DOHH2 (cell line): ENCODE measurements around the gene ADCY1.

Experiments used
- EZH2phosphoT487 ChIP-seq: fragments of 200-600 bp; sonication (generic); IDR thresholded peaks from 2 replicates; pipeline ENCODE4 v1.6.1; 2017; ENCODE audit warnings: borderline replicate concordance, mild to moderate bottlenecking, antibody characterized with exemption, low read length, moderate library complexity, mixed read lengths
- TF ChIP-seq, protein P1 (sequence below): fragments of 200-600 bp; sonication (generic); IDR thresholded peaks from one replicate; pipeline ENCODE4 v1.5.1; 2014; ENCODE audit warnings: antibody characterized with exemption, mild to moderate bottlenecking, low read depth, low read length; ENCODE audit not compliant: poor library complexity, severe bottlenecking

DNA sequence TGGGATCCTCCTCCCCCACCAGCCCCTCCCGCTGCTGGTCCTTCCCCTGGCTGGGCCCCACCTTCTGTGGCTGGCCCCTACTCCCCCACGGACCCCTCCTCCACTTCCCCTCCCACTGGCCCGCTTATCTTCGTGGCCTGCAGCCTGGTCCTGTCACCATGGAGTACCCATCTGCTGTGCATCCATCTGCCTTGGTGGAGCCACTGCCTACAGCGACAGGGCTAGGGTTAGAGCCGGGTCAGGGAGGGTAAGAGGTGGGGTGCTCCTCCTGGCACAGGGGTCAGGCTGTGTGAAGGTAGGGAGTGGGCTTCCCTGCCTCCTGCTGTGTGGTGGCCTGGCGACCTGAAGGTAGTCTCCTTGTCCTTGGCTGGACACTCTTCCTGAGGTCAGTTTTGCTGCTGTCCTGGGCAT, 5.2 kb downstream of the ADCY1 start:
- TF ChIP-seq, protein P1, sequence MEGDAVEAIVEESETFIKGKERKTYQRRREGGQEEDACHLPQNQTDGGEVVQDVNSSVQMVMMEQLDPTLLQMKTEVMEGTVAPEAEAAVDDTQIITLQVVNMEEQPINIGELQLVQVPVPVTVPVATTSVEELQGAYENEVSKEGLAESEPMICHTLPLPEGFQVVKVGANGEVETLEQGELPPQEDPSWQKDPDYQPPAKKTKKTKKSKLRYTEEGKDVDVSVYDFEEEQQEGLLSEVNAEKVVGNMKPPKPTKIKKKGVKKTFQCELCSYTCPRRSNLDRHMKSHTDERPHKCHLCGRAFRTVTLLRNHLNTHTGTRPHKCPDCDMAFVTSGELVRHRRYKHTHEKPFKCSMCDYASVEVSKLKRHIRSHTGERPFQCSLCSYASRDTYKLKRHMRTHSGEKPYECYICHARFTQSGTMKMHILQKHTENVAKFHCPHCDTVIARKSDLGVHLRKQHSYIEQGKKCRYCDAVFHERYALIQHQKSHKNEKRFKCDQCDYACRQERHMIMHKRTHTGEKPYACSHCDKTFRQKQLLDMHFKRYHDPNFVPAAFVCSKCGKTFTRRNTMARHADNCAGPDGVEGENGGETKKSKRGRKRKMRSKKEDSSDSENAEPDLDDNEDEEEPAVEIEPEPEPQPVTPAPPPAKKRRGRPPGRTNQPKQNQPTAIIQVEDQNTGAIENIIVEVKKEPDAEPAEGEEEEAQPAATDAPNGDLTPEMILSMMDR = no peak
- TF ChIP-seq EZH2phosphoT487 = no peak
